GM12892 (cell line): ENCODE data around the gene SORT1.

Source experiments
- POLR2A ChIP-seq: IDR thresholded peaks from 2 replicates; pipeline ENCODE4 v1.6.1; 2011; ENCODE audit warnings: low read depth, low read length, control low read depth
- POLR2AphosphoS5 ChIP-seq: IDR thresholded peaks from 2 replicates; pipeline ENCODE4 v1.6.1; 2011; ENCODE audit warnings: low read depth, low read length, control low read depth
- TAF1 ChIP-seq: IDR thresholded peaks from 2 replicates; pipeline ENCODE4 v1.6.1; 2011; ENCODE audit warnings: low read depth, mild to moderate bottlenecking, control low read depth, low read length, borderline replicate concordance

DNA sequence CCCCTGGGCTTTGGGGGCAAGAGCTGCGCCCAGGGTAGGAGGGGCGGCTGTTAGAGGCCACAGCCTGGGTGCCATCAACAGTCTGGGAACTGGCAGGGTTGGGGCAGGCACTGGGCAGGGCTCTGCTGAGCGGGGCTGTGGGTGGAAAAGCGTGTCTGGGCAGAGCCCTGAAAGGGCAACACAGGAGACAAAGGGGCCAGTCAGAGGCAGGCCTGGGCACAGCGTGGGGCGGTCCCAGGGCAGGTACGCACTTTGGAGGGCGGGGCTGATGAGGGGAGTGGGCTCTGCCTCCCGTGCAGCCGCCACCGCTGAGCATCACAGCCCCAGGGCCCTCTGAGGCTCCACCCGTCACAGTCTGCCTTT is 134.5 kb downstream of the SORT1 start:
- TF ChIP-seq POLR2AphosphoS5: no peak
- no peak for TF ChIP-seq POLR2A
- TF ChIP-seq TAF1: no peak
